GM18867 (cell line): Measurements from ENCODE around the gene DFFA.
"Not testable (repeated sequence)": the region's sequence is repeated elsewhere in the genome, so short reads cannot be mapped to it uniquely, and the experiment has no call there.

Experiments used
- ATAC-seq: cut with Tn5 transposase; IDR thresholded peaks from one replicate; pipeline ENCODE4 v1.9.1; 2021; ENCODE audit warnings: mild to moderate bottlenecking, moderate library complexity; ENCODE audit not compliant: unreplicated experiment

The DFFA gene

DNA sequence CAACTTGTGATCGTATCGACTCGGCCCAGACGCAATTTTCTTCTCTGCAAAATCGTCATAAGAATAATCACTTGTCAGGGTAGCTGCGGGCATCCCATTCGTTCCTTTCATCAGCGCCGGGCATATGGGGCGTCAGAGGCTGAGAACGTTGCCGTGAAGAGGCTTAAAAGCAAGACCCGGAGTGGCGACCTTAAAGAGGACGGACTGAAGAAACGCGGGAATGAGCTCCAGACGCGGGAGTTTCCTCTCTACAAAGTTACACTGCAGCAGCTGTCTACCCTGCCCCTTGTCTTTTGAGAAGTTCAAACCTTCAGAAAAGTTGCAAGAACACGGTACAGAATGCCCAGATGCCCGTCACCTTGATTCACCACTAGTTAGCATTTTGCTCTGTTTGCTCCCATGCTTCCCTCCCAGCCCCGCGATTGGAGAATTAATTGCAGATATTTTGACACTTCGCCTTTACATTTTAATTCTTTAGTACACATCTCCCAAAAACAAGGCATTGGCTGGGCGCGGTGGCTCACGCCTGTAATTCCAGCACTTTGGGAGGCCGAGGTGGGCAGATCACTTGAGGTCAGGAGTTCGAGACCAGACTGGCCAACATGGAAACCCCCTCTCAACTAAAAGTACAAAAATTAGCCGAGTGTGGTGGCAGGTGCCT is 41.1 kb downstream of the DFFA start:
- ATAC-seq: no peak

DNA sequence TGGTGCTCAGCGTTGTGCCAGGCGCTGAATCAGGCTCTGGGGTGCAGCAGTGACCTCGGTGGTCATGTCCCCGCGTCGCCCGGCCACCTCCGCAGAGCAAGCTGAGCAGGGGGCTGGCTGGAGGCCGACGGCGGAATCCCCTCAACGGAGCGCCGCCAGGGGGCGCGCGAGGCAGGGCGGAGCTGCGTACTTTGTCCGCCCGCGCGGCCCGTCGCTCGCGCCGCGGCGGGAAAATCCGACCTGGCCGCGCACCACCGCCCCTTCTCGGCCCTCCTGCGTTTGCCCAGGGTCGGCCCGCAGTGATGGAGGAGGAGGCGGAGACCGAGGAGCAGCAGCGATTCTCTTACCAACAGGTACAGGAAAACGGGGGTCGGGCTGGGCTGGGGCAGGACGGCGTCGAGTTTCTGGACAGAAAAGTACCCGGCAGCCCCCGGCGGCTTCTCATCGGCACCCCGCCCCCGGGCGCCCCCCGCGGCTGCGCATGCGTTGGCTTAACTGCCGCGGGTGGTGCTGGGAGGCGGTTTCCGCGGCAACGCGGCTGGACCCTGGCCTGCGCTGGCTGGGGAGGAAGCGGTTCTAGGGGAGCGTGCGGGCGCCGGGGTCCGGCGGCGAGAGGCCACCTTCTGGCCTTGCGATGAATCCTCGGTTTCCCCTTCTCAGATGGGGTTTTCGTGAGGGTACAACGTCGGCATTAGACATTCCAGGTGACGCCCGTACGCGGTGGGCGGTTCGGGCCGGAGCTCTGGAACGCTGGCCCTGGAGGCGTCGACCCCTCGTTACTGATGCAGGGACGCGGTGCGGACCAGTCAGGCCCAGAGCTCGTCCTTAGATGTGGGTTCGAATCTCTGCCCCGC is 41.9 kb downstream of the DFFA start, which contains the start of gene CENPS:
Gene CENPS (plus strand): TSS at position 218 of the 854 bp plus-strand sequence. CDS start 85 bp downstream, at position 303.
- peak; percentile 79 for ATAC-seq

DNA sequence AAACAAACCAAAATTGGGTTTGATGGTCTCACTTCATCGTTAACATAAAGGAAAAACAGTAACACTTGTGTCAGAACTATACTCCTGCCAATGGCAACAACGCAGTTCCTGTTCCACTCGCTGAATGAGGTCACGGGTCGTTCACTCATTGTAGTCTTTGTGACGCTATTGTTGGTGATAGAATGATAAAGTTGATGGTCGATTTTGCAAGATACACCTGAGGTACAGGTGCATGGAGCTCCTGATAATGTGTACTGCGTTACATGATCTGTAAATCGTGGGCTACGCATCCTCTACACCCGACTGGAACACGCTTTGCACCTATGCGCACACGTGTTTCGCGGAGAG is 42.5 kb downstream of the DFFA start:
- no peak for ATAC-seq

DNA sequence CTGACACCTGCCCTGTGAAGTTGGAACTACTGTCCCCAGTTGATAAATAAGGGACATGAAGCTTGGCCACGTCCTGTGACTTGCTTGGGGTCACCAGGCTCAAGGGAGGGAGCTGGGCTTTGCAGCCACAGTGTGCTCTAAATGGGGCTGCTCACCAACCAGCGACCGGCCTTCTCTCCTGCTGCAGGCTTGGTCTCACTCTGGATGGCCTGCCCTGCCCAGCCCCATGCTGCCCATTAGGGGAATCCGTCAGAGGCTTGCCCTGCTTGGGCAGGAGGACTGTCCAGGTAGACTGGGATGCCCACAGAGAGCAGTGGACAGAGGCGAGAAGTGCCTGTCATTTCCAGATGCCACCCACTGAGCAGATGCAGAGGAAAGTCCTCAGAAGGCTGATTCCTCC is 43.3 kb downstream of the DFFA start:
- no peak for ATAC-seq

DNA sequence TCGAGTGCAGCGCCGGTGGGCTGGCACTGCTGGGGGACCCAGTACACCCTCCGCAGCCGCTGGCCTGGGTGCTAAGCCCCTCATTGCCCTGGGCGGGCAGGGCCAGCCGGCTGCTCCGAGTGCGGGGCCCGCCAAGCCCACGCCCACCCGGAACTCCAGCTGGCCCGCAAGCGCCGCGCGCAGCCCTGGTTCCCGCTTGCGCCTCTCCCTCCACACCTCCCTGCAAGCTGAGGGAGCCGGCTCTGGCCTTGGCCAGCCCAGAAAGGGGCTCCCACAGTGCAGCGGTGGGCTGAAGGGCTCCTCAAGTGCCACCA is 45.8 kb downstream of the DFFA start:
- not testable (repeated sequence) for ATAC-seq

DNA sequence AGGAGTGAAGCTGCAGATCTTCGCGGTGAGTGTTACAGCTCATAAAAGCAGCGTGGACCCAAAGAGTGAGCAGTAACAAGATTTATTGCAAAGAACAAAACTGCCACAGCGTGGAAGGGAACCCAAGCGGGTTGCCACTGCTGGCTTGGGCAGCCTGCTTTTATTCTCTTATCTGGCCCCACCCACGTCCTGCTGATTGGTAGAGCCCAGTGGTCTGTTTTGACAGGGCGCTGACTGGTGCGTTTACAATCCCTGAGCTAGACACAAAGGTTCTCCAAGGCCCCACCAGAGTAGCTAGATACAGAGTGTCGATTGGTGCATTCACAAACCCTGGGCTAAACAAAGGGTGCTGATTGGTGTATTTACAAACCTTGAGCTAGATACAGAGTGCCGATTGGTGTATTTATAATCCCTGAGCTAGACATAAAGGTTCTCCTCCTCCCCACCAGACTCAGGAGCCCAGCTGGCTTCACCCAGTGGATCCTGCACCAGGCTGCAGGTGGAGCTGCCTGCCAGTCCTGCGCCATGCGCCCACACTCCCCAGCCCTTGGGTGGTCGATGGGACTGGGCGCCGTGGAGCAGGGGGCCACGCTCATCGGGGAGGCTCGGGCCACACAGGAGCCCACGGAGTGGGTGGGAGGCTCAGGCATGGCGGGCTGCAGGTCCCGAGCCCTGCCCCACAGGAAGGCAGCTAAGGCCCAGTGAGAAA is 46.3 kb downstream of the DFFA start:
- not testable (repeated sequence) for ATAC-seq

DNA sequence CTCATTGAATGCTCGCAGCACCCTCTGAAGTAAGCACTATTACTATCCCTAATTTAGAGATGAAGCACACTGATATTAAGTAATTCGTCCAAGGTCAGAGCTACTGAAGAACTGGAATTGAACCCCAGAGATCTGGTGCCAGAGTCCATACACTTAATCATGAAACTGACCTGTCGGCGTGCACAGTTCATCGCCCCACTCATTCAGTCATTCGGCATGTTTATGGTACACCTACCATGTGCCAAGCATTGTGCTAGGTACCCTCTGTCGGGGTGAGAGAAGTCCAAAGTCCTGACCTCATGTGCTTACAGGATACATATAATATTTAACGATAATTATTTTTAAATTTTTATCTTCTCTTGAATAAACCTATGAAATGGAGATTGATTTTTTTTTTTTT is 47.7 kb downstream of the DFFA start:
- ATAC-seq: no peak

DNA sequence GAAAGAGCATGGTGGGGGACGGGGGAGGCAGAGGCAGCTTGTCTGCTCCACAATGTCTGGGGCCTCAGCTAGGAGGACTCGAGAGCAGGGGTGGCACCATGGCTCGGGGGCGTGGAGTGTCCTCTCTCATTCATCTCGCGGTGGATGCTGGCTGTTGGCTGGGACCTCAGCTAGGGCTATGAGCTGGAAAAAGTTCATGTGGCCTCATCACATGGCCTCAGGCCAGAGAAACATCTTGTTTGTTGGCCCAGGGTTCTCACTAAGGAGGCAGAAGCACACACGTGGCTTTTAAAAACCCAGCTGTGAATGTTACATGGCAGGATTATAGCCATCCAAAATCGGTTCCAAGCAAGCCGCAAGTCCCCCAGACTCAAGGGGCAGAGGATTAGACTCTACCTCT is 48.3 kb downstream of the DFFA start:
- no peak for ATAC-seq

DNA sequence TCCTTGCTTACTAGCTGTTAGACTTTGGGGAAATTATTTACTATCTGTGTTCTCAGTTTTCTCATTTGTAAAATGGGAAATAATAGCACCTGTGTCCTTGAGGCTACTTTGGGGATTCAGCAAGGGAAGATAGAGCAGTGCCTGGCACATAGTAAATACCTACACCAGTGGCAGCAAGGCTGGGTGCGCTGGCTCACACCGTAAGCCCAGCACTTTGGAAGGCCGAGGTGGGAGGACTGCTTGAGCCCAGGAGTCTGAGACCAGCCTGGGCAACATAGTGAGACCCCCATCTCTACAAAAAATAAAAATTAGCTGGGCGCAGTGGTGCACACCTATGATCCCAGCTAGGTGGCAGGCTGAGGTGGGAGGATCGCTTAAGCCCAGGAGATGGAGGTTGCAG is 50.7 kb downstream of the DFFA start:
- ATAC-seq: no peak

DNA sequence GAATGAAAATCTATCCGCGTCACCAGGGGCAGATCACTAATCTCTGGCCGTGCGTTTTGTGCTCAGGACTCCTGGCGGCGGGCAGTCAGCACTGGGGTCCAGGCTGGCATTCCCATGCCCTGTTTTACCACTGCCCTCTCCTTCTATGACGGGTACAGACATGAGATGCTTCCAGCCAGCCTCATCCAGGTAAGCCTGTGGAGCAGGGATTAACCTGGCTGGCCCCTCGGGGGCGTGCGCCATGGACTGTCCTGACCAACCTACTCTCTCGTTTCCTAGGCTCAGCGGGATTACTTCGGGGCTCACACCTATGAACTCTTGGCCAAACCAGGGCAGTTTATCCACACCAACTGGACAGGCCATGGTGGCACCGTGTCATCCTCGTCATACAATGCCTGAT is 53.0 kb downstream of the DFFA start:
- ATAC-seq: no peak

DNA sequence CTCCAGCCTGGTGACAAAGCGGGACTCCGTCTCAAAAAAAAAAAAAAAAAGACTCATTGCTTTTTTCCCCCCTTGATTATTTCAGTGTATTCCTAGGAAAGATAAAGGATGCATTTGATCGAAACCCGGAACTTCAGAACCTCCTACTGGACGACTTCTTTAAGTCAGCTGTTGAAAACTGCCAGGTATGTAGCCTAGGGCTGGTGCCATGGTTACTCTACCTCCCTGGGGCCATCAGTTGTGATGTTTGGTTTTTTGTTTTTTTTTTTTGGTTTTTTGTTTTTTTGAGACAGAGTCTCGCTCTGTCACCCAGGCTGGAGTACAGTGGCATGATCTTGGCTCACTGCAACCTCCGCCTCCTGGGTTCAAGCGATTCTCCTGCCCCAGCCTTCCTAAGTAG is 53.6 kb downstream of the DFFA start:
- ATAC-seq: not testable (repeated sequence)

DNA sequence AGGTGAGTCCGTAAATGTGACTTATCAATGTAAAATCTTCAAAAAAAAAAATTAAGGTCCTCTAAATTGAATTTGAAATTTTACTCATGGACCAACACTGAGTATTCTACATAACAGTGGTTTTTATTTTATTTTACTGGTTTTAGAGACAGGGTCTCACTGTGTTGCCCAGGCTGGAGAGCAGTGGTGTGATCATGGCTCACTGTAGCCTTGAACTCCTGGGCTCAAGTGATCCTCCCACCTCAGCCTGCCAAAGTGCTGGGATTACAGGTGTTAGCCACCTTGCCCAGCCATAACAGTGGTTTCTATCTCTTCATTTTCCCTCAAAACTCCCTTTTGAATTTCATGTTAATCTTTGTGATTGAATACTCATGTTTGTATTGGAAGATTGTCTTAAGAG is 56.4 kb downstream of the DFFA start:
- ATAC-seq: not testable (repeated sequence)

DNA sequence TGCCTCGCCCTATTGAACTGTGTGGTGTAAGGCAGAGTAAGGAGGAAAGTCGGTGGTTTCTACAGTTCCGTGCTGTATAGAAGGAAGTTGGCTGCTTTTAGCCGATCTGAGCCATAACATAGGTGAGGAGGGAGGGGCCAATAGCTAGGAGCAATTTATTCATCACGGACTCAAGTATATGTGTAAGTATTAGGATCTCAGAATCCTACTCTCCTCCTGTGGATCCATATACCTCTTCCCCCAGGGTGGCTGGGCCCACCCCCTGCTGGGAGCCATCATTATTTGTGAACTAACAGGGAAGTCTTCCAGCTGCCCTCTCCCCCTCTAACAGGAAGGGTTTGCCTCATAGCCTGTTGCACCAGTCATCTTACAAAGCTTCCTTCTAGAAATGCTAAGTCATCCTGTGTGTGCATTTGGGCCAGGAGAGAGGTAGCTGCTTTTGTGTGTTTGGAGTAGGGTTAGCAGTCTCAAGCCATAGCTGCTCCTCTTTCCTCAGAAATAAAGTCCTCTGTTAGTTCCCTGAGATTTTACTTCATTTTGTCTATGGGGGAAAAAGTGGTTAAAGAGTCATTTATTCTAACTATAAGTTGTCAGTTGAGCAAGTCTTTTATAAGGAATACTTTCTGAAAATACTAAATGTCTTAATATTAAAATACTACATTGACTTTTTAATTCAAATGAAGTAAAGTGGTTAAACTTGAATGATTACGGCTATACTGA is 57.0 kb downstream of the DFFA start:
- ATAC-seq: no peak

DNA sequence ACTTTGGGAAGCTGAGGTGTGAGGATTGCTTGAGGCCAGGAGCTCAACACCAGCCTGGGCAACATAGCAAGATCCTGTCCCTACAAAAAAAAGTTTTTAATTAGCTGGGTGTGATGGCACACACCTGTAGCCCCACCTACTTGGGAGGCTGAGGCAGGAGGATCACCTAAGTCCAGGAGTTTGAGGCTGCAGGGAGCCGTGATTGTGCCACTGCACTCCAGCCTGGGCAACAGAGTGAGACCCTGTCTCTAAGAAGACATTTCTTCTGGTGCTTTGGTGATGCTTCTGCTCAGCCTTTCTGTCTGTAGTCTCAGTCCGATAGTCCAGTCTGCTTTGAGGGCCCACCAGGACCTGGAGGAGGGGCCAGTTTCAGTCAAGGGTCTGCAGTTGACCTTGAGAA is 65.1 kb downstream of the DFFA start:
- no peak for ATAC-seq
